GM21447 (cell line): ENCODE measurements around the gene PDGFA.

Experiments
- ATAC-seq: cut with Tn5 transposase; IDR thresholded peaks from one replicate; pipeline ENCODE4 v1.9.1; 2021; ENCODE audit not compliant: unreplicated experiment

PDGFA gene

DNA sequence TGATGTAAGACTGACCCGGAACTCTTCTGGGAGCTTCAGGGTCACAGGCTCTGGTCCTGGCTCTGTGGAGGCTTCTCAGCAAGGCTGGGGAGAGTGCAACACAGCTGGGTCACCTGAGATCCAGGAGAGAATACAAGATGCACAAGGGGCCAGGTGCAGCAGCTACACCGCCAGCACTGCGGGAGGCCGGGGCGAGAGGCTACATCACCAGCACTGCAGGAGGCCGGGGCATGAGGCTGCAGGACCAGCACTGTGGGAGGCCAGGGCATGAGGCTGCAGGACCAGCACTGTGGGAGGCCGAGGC lies 44.3 kb downstream of the PDGFA start:
- no peak for ATAC-seq

GRCh38 chr7:474605-475424 lies 44.8 kb downstream of the PDGFA start:
- ATAC-seq: no peak

GRCh38 chr7:473870-474604 lies 45.6 kb downstream of the PDGFA start:
- ATAC-seq: no peak

DNA sequence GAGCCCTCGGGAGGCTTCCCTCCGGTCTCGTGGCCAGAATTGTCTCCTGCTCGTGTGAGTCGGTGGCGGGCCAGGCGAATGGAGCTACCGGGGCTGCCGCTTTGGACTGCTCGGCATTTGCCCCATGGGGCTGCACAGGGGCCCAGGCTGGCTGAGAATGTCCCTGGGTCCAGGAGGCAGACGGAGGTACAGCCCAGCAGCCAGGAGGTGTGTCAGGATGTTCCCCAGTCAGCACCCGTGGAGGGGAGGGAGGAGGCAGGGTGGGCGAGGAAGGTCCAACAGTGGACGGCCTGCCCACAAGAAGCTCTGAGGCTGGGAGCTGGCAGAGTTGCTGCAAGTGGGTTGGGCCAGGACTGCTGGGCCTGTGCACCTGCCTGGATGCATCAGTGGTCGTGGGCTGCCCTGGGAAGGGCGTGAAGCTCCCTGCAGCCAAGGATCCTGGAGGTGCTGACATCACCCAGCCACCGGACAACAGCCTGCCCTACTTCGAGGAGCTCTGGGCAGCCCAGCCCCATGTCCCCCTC lies 46.4 kb downstream of the PDGFA start:
- no peak for ATAC-seq

- ATAC-seq: no peak
Observed at GRCh38 chr7:472640-472957, 47.0 kb downstream of the PDGFA start.

DNA sequence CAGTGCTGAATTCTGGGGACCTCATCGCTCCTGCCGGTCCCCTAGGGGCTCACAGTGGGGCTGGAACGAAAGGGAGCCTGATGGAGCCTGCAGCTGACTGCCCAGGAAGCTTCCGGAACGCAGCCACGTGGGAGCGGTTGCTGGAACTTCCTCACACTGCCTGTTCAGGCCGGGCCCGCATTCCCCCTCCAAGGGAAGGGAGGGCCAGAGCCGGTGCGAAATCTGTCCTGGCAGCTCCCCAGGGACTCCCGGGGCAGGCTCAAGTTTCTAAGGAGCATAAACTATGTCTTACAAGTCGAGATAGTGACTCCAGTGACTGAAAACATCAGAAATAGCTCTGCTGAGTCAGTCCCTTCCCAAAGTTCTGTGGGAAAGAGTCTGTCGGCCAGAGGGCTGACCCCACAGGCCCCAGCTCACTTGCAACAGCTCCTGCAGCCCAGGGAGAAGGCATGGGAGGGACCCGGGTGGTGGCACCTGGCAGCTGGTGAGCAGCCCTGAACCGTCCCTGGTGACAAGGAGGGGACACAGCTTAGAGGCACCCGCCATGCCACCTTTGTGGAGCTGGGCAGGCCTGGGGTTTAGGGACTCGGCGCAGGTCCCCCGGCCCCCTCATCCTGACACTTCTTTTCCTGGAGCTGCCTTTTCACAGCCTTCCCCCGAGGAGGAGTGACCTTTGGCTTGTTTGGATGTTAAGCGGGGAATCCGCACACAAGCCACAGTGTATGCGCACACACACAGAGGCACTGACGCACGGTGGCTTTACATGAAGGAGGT lies 47.6 kb downstream of the PDGFA start:
- no peak for ATAC-seq

GRCh38 chr7:471191-471865 lies 48.3 kb downstream of the PDGFA start:
- ATAC-seq: no peak

DNA sequence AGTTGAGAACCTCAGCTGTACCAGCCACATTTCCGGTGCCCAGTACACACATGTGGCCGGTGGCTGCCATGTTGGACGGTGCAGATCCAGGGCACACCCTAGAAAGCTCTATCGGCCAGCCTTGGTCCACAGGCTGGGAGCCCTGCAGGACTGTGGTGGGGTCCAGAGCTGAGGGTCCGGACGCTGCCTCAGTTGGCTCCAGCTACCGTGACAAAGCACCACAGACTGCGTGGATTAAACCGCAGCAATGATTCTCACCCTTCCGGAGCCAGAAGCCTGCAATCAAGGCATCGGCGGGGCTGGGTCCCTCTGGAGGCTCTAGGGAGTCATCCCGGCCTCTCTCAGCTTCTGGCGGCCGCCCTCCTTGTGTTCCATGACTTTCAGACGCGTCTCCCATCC lies 50.1 kb downstream of the PDGFA start:
- no peak for ATAC-seq

DNA sequence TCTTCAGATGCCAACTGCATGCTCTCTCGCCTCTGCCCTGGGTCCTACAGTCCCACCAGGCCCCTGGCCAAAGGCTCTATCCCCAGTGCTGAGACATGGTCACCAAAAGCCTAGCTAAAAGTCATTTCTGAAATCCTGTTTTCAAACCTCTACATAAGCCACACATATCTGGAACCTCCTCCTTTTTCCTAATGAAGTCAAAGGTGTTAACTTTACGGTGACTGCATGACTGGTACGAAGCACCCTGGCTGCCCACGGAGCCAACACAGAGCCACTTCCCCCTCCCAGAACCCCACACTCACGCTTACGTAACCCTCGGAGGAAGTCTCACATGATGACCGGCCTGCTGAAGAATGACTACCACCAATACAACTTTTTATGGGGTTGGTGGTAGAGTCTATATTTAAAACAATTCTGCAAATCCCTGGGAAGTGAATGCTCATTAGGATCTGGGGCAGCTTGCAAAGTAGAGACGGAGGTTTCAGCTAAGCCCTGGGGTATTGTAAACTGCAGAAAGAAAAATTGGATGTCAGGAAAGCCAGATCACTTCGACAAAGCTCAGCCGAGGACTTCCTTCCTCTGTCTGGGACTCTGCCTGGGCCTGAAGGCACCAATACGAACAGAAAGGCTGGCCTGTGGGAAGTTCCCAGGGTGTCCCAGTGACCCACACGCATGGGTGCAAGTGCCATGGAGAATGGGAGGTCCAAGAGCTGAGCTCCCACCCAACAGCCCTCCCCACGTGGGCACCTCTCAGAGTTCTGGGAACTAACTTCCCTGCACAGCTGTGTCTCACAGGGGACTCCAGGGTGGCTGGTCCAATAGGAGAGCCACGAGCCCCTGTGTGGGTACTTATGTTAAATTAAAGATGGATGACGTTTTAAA lies 50.7 kb downstream of the PDGFA start:
- ATAC-seq: no peak

DNA sequence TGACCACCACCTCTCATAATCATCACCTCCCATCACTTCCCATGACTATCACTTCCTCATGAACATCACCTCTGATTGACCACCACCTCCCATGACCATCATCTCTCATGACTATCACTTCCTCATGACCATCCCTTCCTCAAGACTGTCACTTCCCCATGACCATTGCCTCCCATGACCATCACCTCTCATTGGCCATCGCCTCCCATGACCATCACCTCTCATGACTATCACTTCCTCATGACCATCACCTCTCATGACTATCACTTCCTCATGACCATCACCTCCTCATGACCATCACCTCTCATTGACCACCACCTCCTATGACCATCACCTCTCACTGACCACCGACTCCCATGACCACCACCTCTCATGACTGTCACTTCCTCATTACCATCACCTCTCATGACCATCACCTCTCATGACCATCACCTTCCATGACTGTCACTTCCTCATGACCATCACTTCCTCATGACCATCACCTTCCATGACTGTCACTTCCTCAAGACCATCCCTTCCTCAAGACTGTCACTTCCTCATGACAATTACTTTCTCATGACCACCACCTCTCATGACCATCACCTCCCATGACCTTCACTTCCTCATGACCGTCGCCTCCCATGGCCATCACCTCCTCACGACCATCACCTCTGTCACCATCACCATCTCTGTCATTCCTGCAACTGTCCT lies 51.6 kb downstream of the PDGFA start:
- no peak for ATAC-seq

- ATAC-seq: no peak
Observed at GRCh38 chr7:467393-467828, 52.2 kb downstream of the PDGFA start.

GRCh38 chr7:466465-467191 lies 53.0 kb downstream of the PDGFA start:
- ATAC-seq: no peak

DNA sequence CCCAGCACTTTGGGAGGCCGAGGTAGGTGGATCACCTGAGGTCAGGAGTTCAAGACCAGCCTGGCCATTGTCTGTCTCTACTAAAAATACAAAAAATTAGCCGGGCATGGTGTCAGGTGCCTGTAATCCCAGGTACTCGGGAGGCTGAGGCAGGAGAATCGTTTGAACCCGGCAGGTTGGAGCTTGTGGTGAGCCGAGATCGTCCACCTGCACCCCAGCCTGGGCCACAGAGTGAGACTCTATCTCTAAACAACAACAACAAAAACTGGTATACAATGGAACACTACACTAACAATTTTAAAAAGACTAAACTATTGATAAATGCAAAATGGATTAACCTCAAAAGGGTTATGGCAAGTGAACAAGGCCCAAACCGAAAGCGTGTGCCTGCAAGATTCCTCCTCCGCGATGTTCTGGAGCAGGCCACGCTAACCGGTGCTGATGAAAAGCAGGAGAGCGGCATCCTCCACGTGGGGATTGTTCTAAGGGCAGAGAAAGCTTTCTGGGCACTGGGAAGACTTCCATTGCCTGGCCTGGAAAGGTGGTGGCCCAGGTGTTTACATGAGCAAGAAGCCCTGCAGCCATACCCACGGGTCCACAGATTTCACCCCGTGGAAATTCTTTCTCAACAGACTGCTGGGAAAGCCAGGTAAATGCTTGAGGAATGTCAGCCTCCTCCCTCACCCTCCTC lies 53.8 kb downstream of the PDGFA start:
- no peak for ATAC-seq

- no peak for ATAC-seq
Observed at GRCh38 chr7:464454-465401, 54.9 kb downstream of the PDGFA start.

DNA sequence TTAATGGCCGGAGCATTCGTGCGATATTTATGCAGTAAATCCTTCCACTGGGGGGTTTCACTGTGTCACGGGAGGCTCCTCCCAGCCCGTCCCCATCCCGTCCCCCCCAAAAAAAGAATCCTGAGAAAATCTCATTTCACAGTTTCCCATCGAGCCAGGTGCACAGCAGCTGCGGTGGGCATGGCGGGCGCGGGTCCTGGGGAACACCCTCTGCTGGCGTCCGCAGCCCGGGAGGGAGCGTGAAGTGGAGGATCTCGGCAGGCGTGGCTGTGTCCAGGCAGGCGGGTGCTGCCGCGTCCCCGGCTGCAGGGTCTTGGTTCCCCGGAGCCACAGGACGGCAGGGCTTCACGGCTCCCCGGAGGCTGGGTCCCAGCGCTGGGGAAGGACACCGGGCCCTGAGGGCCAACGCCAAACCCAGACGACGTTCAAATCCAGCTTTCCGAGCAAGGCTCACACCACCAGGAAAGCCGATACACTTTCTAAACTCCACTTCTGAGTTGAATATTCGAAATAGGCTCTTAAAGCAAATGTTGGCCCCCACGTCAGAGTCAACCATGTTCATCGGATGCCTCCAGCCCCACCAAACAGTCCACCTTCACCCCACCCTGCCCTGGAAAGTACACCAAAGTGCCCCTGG lies 55.7 kb downstream of the PDGFA start:
- ATAC-seq: no peak

GRCh38 chr7:463362-463781 lies 56.3 kb downstream of the PDGFA start:
- no peak for ATAC-seq
